ENCODE measurements around the gene VPS25.
"Not testable (repeated sequence)": the region's sequence is repeated elsewhere in the genome, so short reads cannot be mapped to it uniquely, and the experiment has no call there.

Gene VPS25

DNA sequence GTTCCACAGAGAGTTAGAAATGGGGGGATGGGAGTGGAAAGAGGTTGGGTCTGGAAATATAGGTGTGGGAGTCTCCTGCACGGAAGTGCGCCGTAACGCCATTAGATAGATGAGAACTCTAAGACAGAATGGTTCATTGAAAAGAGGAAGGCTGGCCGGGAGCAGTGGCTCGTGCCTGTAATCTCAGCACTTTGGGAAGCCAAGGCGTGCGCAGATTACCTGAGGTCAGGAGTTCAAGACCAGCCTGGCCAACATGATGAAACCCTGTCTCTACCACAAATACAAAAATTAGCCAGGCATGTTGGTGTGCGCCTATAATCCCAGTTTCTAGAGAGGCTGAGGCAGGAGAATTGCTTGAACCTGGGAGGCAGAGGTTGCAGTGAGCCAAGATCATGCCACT is 5.2 kb upstream of the VPS25 start:
- H3K9me3 ChIP-seq (ENCODE audit: control insufficient read depth in 1 of 2, low read length in 2 of 2); H3K9ac ChIP-seq (ENCODE audit: low read depth in 1 of 2, low read length in 2 of 2); H3K36me3 ChIP-seq (ENCODE audit: control insufficient read depth in 1 of 2, insufficient read depth in 2 of 2, low read length in 2 of 2); H3K27ac ChIP-seq (ENCODE audit: low read depth, low read length); H3K4me1 ChIP-seq (ENCODE audit: control insufficient read depth in 1 of 2, insufficient read depth in 2 of 2, low read length in 2 of 2); H3K4me3 ChIP-seq (ENCODE audit: low read depth in 1 of 2, low read length in 2 of 2); H3K27me3 ChIP-seq (ENCODE audit: control insufficient read depth in 1 of 2, insufficient read depth in 2 of 2, low read length in 2 of 2): not testable (repeated sequence)

GRCh38 chr17:42769964-42770363 is 3.3 kb upstream of the VPS25 start:
- H3K9ac ChIP-seq (ENCODE audit: low read depth in 1 of 2, low read length in 2 of 2); H3K36me3 ChIP-seq (ENCODE audit: control insufficient read depth in 1 of 2, insufficient read depth in 2 of 2, low read length in 2 of 2); H3K4me3 ChIP-seq (ENCODE audit: low read depth in 1 of 2, low read length in 2 of 2); H3K9me3 ChIP-seq (ENCODE audit: control insufficient read depth in 1 of 2, low read length in 2 of 2); H3K27ac ChIP-seq (ENCODE audit: low read depth, low read length); H3K27me3 ChIP-seq (ENCODE audit: control insufficient read depth in 1 of 2, insufficient read depth in 2 of 2, low read length in 2 of 2): not testable (repeated sequence)
- peaks cover 10 to 12% of the 10 kb centered on the region in 2 donors for H3K4me1 ChIP-seq (ENCODE audit: control insufficient read depth in 1 of 2, insufficient read depth in 2 of 2, low read length in 2 of 2)

DNA sequence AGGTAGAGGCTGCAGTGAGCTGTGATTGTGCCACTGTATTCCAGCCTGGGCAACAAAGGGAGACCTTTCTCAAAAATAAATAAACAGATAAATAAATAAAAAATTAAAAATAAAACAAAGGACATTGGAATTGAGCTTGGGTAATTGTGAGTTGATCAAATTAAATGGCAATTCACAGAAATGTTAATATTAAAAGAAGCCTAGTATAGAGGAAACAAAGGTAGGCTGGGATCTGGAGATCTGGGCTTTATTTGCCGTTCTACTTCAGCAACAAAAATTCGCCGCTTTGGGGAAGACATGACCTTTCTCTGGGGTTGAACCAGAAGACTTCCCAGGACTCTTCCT is 332 bp upstream of the VPS25 start:
- Histone ChIP-seq H3K27ac (ENCODE audit: low read depth, low read length) (peak overlapping the region; percentile 64), H3K4me3 (ENCODE audit: low read depth in 1 of 2, low read length in 2 of 2) (peak overlapping the region; percentile 86 to 99), H3K9ac (ENCODE audit: low read depth in 1 of 2, low read length in 2 of 2) (peak overlapping the region; percentile 86 to 88), H3K4me1 (ENCODE audit: control insufficient read depth in 1 of 2, insufficient read depth in 2 of 2, low read length in 2 of 2) (peaks cover 10 to 12% of the 10 kb centered on the region in 2 donors), H3K9me3 (ENCODE audit: control insufficient read depth in 1 of 2, low read length in 2 of 2) (no peaks in the 10 kb centered on the region), H3K36me3 (ENCODE audit: control insufficient read depth in 1 of 2, insufficient read depth in 2 of 2, low read length in 2 of 2) (peaks cover 11 to 24% of the 10 kb centered on the region in 2 donors), H3K27me3 (ENCODE audit: control insufficient read depth in 1 of 2, insufficient read depth in 2 of 2, low read length in 2 of 2) (no peaks in the 10 kb centered on the region)

DNA sequence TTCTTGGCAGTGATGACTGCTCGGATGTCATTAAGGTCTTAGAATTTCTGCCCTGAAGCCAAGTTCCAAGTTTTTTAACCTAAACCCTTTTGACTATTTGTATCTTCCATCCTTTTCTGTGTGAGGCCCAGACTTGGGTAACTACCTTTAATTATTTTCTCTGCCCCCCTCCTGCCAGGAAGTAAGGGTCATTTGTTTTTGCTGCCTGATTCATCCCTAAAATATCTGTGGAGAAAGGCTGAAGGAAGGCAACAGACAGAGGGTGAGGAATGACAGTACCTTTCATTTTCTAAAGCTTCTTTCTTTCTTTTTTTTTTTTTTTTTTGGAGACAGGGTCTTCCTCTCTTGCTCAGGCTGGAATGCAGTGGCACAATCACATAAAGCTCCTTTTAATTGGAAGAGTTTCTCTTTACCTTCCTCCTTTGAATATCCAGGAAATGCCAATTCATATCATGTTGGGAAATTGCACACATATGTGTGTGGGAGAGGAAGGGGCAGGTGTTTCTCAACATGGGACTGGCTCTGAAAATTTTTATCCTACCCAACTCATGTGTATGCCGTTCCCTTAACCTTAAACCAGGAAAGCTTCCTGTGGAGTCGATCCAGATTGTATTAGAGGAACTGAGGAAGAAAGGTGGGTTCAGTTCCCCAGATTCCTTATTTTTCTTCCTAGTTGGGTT is 957 bp downstream of the VPS25 start:
- Histone ChIP-seq H3K36me3 (ENCODE audit: control insufficient read depth in 1 of 2, insufficient read depth in 2 of 2, low read length in 2 of 2) (peaks cover 18 to 37% of the 10 kb centered on the region in 2 donors), H3K27me3 (ENCODE audit: control insufficient read depth in 1 of 2, insufficient read depth in 2 of 2, low read length in 2 of 2) (no peaks in the 10 kb centered on the region), H3K4me3 (ENCODE audit: low read depth in 1 of 2, low read length in 2 of 2) (peak overlapping the region; percentile 86 to 99), H3K4me1 (ENCODE audit: control insufficient read depth in 1 of 2, insufficient read depth in 2 of 2, low read length in 2 of 2) (peaks cover 10 to 12% of the 10 kb centered on the region in 2 donors), H3K9ac (ENCODE audit: low read depth in 1 of 2, low read length in 2 of 2) (peak overlapping the region; percentile 86 to 88), H3K9me3 (ENCODE audit: control insufficient read depth in 1 of 2, low read length in 2 of 2) (no peaks in the 10 kb centered on the region), H3K27ac (ENCODE audit: low read depth, low read length) (no peak overlapping the region)

GRCh38 chr17:42775534-42776098 is 2.4 kb downstream of the VPS25 start:
- H3K27me3 ChIP-seq (ENCODE audit: control insufficient read depth in 1 of 2, insufficient read depth in 2 of 2, low read length in 2 of 2): no peaks in the 10 kb centered on the region
- H3K36me3 ChIP-seq (ENCODE audit: control insufficient read depth in 1 of 2, insufficient read depth in 2 of 2, low read length in 2 of 2): peaks cover 22 to 39% of the 10 kb centered on the region in 2 donors
- no peak overlapping the region for H3K27ac ChIP-seq (ENCODE audit: low read depth, low read length)
- no peaks in the 10 kb centered on the region for H3K9me3 ChIP-seq (ENCODE audit: control insufficient read depth in 1 of 2, low read length in 2 of 2)
- H3K9ac ChIP-seq (ENCODE audit: low read depth in 1 of 2, low read length in 2 of 2): no peak overlapping the region
- H3K4me1 ChIP-seq (ENCODE audit: control insufficient read depth in 1 of 2, insufficient read depth in 2 of 2, low read length in 2 of 2): peaks cover 17 to 20% of the 10 kb centered on the region in 2 donors
- no peak overlapping the region for H3K4me3 ChIP-seq (ENCODE audit: low read depth in 1 of 2, low read length in 2 of 2)

- H3K4me1 ChIP-seq (ENCODE audit: control insufficient read depth in 1 of 2, insufficient read depth in 2 of 2, low read length in 2 of 2): peaks cover 24 to 28% of the 10 kb centered on the region in 2 donors
- no peak overlapping the region for H3K27ac ChIP-seq (ENCODE audit: low read depth, low read length)
- no peaks in the 10 kb centered on the region for H3K9me3 ChIP-seq (ENCODE audit: control insufficient read depth in 1 of 2, low read length in 2 of 2)
- peaks cover 18 to 21% of the 10 kb centered on the region in 2 donors for H3K27me3 ChIP-seq (ENCODE audit: control insufficient read depth in 1 of 2, insufficient read depth in 2 of 2, low read length in 2 of 2)
- H3K4me3 ChIP-seq (ENCODE audit: low read depth in 1 of 2, low read length in 2 of 2): no peak overlapping the region
- no peak overlapping the region for H3K9ac ChIP-seq (ENCODE audit: low read depth in 1 of 2, low read length in 2 of 2)
- H3K36me3 ChIP-seq (ENCODE audit: control insufficient read depth in 1 of 2, insufficient read depth in 2 of 2, low read length in 2 of 2): peaks cover 22 to 39% of the 10 kb centered on the region in 2 donors
Measured at GRCh38 chr17:42778570-42778969, 5.3 kb downstream of the VPS25 start.

DNA sequence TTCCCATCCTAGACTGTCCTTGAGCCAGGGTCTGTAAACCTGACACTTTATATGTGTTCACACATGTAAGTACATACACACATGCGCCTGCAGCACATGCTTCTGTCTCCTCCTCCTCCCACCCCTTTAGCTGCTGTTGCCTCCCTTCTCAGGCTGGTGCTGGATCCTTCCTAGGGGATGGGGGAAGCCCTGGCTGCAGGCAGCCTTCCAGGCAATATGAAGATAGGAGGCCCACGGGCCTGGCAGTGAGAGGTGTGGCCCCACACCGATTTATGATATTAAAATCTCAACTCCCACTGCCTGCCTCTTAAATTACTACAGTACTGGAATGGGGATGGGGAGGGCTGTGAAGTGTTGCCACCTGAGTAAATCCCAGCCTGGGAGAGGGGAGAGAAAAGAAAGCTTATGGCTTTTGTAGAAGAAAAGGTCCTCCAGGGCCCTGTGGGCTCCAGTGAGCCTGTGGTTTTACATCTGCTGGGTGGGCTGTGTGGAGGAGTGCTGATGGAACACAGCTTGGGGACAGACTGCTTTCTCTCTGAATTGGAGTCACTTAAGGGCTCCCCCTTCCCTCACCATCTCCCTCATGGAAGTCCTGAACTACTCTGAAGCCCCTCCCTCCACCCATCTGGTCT is 6.2 kb downstream of the VPS25 start:
- Histone ChIP-seq H3K36me3 (ENCODE audit: control insufficient read depth in 1 of 2, insufficient read depth in 2 of 2, low read length in 2 of 2) (peaks cover 22 to 39% of the 10 kb centered on the region in 2 donors), H3K27me3 (ENCODE audit: control insufficient read depth in 1 of 2, insufficient read depth in 2 of 2, low read length in 2 of 2) (peaks cover 24 to 26% of the 10 kb centered on the region in 2 donors)

GRCh38 chr17:42779936-42780850 is 6.9 kb downstream of the VPS25 start, which contains the start of gene WNK4:
TSS of gene WNK4 (plus strand) at chr17:42780610. CDS start at chr17:42780699, 89 bp downstream.
- Histone ChIP-seq H3K4me3 (ENCODE audit: low read depth in 1 of 2, low read length in 2 of 2) (peak within 1 kb of the TSS; percentile 57 to 58), H3K9ac (ENCODE audit: low read depth in 1 of 2, low read length in 2 of 2) (peak within 1 kb of the TSS; percentile 22 to 63), H3K27me3 (ENCODE audit: control insufficient read depth in 1 of 2, insufficient read depth in 2 of 2, low read length in 2 of 2) (peaks cover 30 to 31% of the 10 kb centered on the region in 2 donors), H3K36me3 (ENCODE audit: control insufficient read depth in 1 of 2, insufficient read depth in 2 of 2, low read length in 2 of 2) (peaks cover 20 to 37% of the 10 kb centered on the region in 2 donors), H3K9me3 (ENCODE audit: control insufficient read depth in 1 of 2, low read length in 2 of 2) (no peaks in the 10 kb centered on the region), H3K4me1 (ENCODE audit: control insufficient read depth in 1 of 2, insufficient read depth in 2 of 2, low read length in 2 of 2) (peaks cover 16 to 18% of the 10 kb centered on the region in 2 donors), H3K27ac (ENCODE audit: low read depth, low read length) (peak within 1 kb of the TSS; percentile 36)

More for the DNA sequence above, 6.2 kb downstream of the VPS25 start:
- no peak overlapping the region for H3K9ac ChIP-seq (ENCODE audit: low read depth in 1 of 2, low read length in 2 of 2)
- H3K4me1 ChIP-seq (ENCODE audit: control insufficient read depth in 1 of 2, insufficient read depth in 2 of 2, low read length in 2 of 2): peaks cover 16 to 20% of the 10 kb centered on the region in 2 donors
- H3K27ac ChIP-seq (ENCODE audit: low read depth, low read length): no peak overlapping the region
- peak overlapping the region in 1 of 2 donors; percentile 57 for H3K4me3 ChIP-seq (ENCODE audit: low read depth in 1 of 2, low read length in 2 of 2)
- H3K9me3 ChIP-seq (ENCODE audit: control insufficient read depth in 1 of 2, low read length in 2 of 2): no peaks in the 10 kb centered on the region

DNA sequence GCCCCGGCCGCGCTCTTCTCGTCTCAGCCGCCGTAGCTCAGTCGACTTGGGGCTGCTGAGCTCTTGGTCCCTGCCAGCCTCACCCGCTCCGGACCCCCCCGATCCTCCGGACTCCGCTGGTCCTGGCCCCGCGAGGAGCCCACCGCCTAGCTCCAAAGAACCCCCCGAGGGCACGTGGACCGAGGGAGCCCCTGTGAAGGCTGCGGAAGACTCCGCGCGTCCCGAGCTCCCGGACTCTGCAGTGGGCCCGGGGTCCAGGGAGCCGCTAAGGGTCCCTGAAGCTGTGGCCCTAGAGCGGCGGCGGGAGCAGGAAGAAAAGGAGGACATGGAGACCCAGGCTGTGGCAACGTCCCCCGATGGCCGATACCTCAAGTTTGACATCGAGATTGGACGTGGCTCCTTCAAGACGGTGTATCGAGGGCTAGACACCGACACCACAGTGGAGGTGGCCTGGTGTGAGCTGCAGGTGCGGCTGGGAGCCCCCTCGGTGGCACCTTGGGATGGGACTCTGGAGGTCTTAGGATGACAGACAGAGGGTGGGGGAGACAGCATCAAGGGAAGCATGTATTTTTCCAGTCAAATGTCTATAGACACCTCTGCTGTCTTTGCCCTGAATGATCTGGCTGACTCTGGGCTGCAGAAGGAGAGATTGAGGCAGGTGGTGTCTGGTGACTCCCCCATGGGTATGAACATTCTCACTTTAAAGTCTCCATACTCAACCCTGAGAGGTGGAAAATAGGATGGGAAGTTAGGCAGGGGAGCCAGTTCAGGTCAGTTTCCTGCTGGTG is 7.8 kb downstream of the VPS25 start:
- peaks cover 31 to 33% of the 10 kb centered on the region in 2 donors for H3K27me3 ChIP-seq (ENCODE audit: control insufficient read depth in 1 of 2, insufficient read depth in 2 of 2, low read length in 2 of 2)
- peak overlapping the region; percentile 57 to 58 for H3K4me3 ChIP-seq (ENCODE audit: low read depth in 1 of 2, low read length in 2 of 2)
- peak overlapping the region; percentile 22 to 63 for H3K9ac ChIP-seq (ENCODE audit: low read depth in 1 of 2, low read length in 2 of 2)

More for the DNA sequence above, 7.8 kb downstream of the VPS25 start:
- Histone ChIP-seq H3K27ac (ENCODE audit: low read depth, low read length) (peak overlapping the region; percentile 36), H3K4me1 (ENCODE audit: control insufficient read depth in 1 of 2, insufficient read depth in 2 of 2, low read length in 2 of 2) (peaks cover 16 to 18% of the 10 kb centered on the region in 2 donors), H3K36me3 (ENCODE audit: control insufficient read depth in 1 of 2, insufficient read depth in 2 of 2, low read length in 2 of 2) (peaks cover 11 to 29% of the 10 kb centered on the region in 2 donors), H3K9me3 (ENCODE audit: control insufficient read depth in 1 of 2, low read length in 2 of 2) (no peaks in the 10 kb centered on the region)
